Spleen (tissue), 11 donors: ENCODE measurements around the gene NR5A1. TPM values are rescaled to one million over a fixed set of nuclear protein-coding genes. Genes with fewer than 3 reads are reported as not detected.
A peak's percentile ranks its signal among the peaks of the same experiment; 100 is the strongest.

ENCODE experiments used
- DNase-seq: peaks from one replicate; pipeline ENCODE4 v3.0.0-alpha.2; 2020
- H3K27ac ChIP-seq, 8 donors: fragments of 200-600 bp; sonication (generic) in 7 of 8; 1 replicate in 4 of 8; 2 replicates in 4 of 8; pipeline versions ENCODE4 v1.5.0 to v1.8.0; 2016 to 2021; ENCODE audit warnings: inconsistent platforms in 4 of 8, mild to moderate bottlenecking in 4 of 8, moderate library complexity in 1 of 8
- H3K27me3 ChIP-seq, 7 donors: fragments of 200-600 bp; sonication (generic) in 6 of 7; replicated peaks in 1 of 7; 1 replicate in 4 of 7; 2 replicates in 3 of 7; pipeline versions ENCODE4 v1.5.0 to v1.8.0; 2016 to 2021; ENCODE audit warnings: inconsistent platforms in 3 of 7, mild to moderate bottlenecking in 1 of 7
- H3K36me3 ChIP-seq, 6 donors: fragments of 200-600 bp; sonication (generic) in 5 of 6; 1 replicate in 4 of 6; 2 replicates in 2 of 6; pipeline versions ENCODE4 v1.5.0 to v1.8.0; 2016 to 2021; ENCODE audit warnings: inconsistent platforms in 2 of 6
- H3K4me1 ChIP-seq, 6 donors: fragments of 200-600 bp; sonication (generic) in 5 of 6; 1 replicate in 3 of 6; 2 replicates in 3 of 6; pipeline versions ENCODE4 v1.5.0 to v1.8.0; 2016 to 2021; ENCODE audit warnings: inconsistent platforms in 3 of 6
- H3K4me3 ChIP-seq, 8 donors: fragments of 200-600 bp; sonication (generic) in 7 of 8; 1 replicate in 4 of 8; 2 replicates in 4 of 8; pipeline versions ENCODE4 v1.5.0 to v1.8.0; 2016 to 2021; ENCODE audit warnings: inconsistent platforms in 4 of 8, mild to moderate bottlenecking in 4 of 8, moderate library complexity in 2 of 8
- H3K9me3 ChIP-seq, 8 donors: fragments of 200-600 bp; sonication (generic) in 7 of 8; 1 replicate in 4 of 8; 2 replicates in 4 of 8; pipeline versions ENCODE4 v1.5.0 to v1.8.0; 2016 to 2021; ENCODE audit warnings: inconsistent platforms in 4 of 8
- CTCF ChIP-seq, 11 experiments: fragments of 200-600 bp in 7 of 11; fragments of 450-650 bp in 4 of 11; sonication (generic) in 4 of 11; IDR thresholded peaks in 8 of 11; conservative IDR thresholded peaks in 3 of 11; 1 replicate in 7 of 11; 2 replicates in 4 of 11; pipeline versions ENCODE4 v1.4.0 to v1.8.0; 2016 to 2021; ENCODE audit warnings: antibody characterized with exemption in 11 of 11, inconsistent platforms in 4 of 11, mild to moderate bottlenecking in 1 of 11
- POLR2A ChIP-seq, 3 donors: fragments of 450-650 bp; IDR thresholded peaks; one replicate each; pipeline ENCODE4 v1.5.1; 2017; ENCODE audit warnings: antibody characterized with exemption in 3 of 3, mild to moderate bottlenecking in 1 of 3
- POLR2AphosphoS5 ChIP-seq, 3 donors: sonication (generic); formaldehyde crosslinking; IDR thresholded peaks; one replicate each; pipeline ENCODE4 v1.5.1; 2017; ENCODE audit warnings: antibody characterized with exemption in 3 of 3
- WGBS, 5 donors: extraction: QIAGEN DNeasy Blood & Tissue Kit in 3 of 5; methylation state at CpG; one replicate each; pipeline versions ENCODE4 v1.1.5 to v1.1.7; 2013 to 2018; 5-methylcytosine and 5-hydroxymethylcytosine counted together
- intact Hi-C: fragments of 100-400 bp; cut with DNase I; formaldehyde crosslinking; loops from one replicate; pipeline ENCODE4 v1.15.0; 2023; ENCODE audit warnings: low total_unique reads
- polyA plus RNA-seq, 3 donors: library from polyadenylated mRNA; stranded (reverse); fragments of 200-250 nt; gene quantifications; one replicate each; pipeline ENCODE4 v1.2.1, GENCODE V29; 2013
- total RNA-seq, 7 donors: library from RNA; depleted of rRNA in 3 of 7; stranded (reverse); fragments of >200 nt in 3 of 7; fragmentation: NEBNext Ultra II Directional in 4 of 7; extraction: Animal tissue kit (Norgen Biotek cat#: 25700) in 4 of 7; gene quantifications; one replicate each; pipeline versions ENCODE4 v1.1.0 to v1.2.1, GENCODE V29; 2016 to 2021
- donor health status: healthy with polysubstance abuse.
- donor health status: DM: no; HTN: no; CAD: no; lungs with moderate emphysema.
- donor health status: DM: no; HTN: no; CAD: no.
- donor health status: Bipolar disorder and iron deficiency.
- donor health status: healthy.
- donor health status: DM: no; HTN: no; CAD: no.
- donor health status: DM: yes; HTN: yes; CAD: no.

The NR5A1 gene
- total and polyA plus RNA-seq, 10 donors = 46.5 to 378 (median 193) TPM

DNA sequence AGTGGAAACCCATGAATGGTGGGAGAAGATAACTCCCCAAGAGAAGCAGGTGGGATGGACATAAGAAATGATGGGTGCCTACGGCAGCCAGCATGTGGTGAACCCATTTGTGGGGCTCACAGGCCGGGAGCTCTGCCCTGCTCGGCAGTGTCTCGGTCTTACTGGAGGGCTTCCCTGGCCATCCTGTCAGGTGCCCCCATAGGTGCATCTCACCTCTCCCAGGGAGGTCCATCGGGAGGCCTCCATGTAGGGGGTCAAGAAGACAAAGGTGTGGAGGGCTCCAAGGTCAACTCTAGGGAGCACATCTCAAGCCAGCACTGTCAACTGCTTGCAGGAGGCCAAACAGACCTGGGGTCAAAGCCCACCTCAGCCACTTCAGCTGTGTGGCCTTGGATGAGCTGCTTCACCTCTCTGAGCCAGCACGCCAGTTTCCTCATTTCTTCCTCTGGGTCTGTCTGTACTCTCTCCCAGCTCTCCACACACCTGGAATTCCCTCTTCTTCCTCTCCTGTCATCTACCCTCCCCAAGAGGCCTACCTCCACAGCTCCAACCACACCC is 67.4 kb downstream of the NR5A1 start:
- Histone ChIP-seq H3K4me1 (no peaks in the 10 kb centered on the region), H3K27ac (no peak overlapping the region), H3K27me3 (peaks cover 0 to 24% (median 0%) of the 10 kb centered on the region in 7 donors), H3K36me3 (no peaks in the 10 kb centered on the region), H3K4me3 (no peak overlapping the region), H3K9me3 (peaks cover 0 to 16% (median 12%) of the 10 kb centered on the region in 8 donors)
- intact Hi-C loops = no loop called here
- WGBS, 5 donors = 76 to 94% (median 89%) methylated on average over 4 to 6 of the region's 6 CpGs
- DNase-seq = peak; percentile 30
- TF ChIP-seq POLR2AphosphoS5 (IDR thresholded peaks at IDR 0.05) (no peak), CTCF (IDR thresholded peaks at IDR 0.05 in 8 of 11, conservative IDR thresholded peaks at IDR 0.05 in 3 of 11) (no peak), POLR2A (IDR thresholded peaks at IDR 0.05) (no peak)

GRCh38 chr9:124439086-124439485 is 68.1 kb downstream of the NR5A1 start:
- 78 to 96% (median 88%) methylated on average over 1 of the region's 1 CpG for WGBS, 5 donors
- Histone ChIP-seq H3K27me3 (peaks cover 0 to 24% (median 0%) of the 10 kb centered on the region in 7 donors), H3K27ac (no peak overlapping the region), H3K36me3 (no peaks in the 10 kb centered on the region), H3K4me1 (no peaks in the 10 kb centered on the region), H3K4me3 (no peak overlapping the region), H3K9me3 (peaks cover 0 to 16% (median 12%) of the 10 kb centered on the region in 8 donors)
- peak; percentile 0 for DNase-seq
- intact Hi-C loops = no loop called here
- TF ChIP-seq POLR2A (IDR thresholded peaks at IDR 0.05) (no peak), POLR2AphosphoS5 (IDR thresholded peaks at IDR 0.05) (no peak), CTCF (IDR thresholded peaks at IDR 0.05 in 8 of 11, conservative IDR thresholded peaks at IDR 0.05 in 3 of 11) (no peak)

DNA sequence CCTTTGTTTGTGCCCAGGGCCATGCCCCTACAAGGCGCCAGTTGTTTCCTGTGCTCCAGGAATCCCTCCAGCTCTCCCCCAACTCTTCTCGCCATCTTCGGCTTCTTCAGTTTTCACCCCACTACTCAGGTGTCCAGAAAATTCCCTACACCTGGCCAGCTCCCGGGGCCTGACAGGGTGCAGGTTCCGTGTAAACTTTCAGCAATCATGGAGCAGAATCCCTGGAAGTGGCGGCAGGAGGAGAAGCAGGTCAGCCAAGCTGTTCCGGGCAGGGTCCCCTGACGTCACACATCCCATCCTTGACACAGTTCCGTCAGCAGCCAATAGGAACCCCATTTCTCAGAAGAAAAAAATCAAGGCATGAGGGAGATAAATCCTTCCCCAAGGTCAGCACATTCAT is 69.1 kb downstream of the NR5A1 start:
- H3K9me3 ChIP-seq = peaks cover 0 to 16% (median 12%) of the 10 kb centered on the region in 8 donors
- 82 to 91% (median 89%) methylated on average over 9 of the region's 9 CpGs for WGBS, 5 donors
- peaks cover 0 to 24% (median 0%) of the 10 kb centered on the region in 7 donors for H3K27me3 ChIP-seq
- no peaks in the 10 kb centered on the region for H3K36me3 ChIP-seq
- H3K4me1 ChIP-seq = no peaks in the 10 kb centered on the region
- H3K4me3 ChIP-seq = no peak overlapping the region
- intact Hi-C loops = no loop called here
- TF ChIP-seq CTCF (IDR thresholded peaks at IDR 0.05 in 8 of 11, conservative IDR thresholded peaks at IDR 0.05 in 3 of 11) (no peak), POLR2A (IDR thresholded peaks at IDR 0.05) (no peak), POLR2AphosphoS5 (IDR thresholded peaks at IDR 0.05) (no peak)
- peak; percentile 59 for DNase-seq
- no peak overlapping the region for H3K27ac ChIP-seq

DNA sequence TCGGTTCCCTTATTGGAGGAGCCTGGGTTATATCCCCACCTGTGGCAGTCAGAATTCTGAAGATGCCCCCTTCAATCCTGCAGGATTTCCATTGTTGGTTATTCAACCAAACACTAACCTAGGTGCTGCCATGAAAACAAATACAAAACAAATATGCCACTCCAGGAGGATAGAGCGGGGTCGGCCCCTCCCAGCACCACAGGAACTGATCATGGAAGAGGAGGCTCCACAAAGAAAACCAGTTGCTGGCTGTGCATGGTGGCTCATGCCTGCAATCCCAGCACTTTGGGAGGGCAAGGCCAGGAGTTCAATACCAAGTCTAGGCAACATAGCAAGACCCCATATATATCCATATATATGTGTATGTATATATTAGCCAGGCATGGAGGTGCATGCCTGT is 70.1 kb downstream of the NR5A1 start:
- intact Hi-C loops = no loop called here
- H3K4me1 ChIP-seq = no peaks in the 10 kb centered on the region

More for the DNA sequence above, 70.1 kb downstream of the NR5A1 start:
- DNase-seq = peak; percentile 28
- WGBS, 5 donors = 85 to 99% (median 96%) methylated on average over 3 of the region's 3 CpGs
- H3K27ac ChIP-seq = no peak overlapping the region
- peaks cover 0 to 24% (median 0%) of the 10 kb centered on the region in 7 donors for H3K27me3 ChIP-seq
- H3K9me3 ChIP-seq = peaks cover 0 to 10% (median 6%) of the 10 kb centered on the region in 8 donors
- H3K4me3 ChIP-seq = no peak overlapping the region
- TF ChIP-seq POLR2AphosphoS5 (IDR thresholded peaks at IDR 0.05) (no peak), POLR2A (IDR thresholded peaks at IDR 0.05) (no peak), CTCF (IDR thresholded peaks at IDR 0.05 in 8 of 11, conservative IDR thresholded peaks at IDR 0.05 in 3 of 11) (no peak)
- H3K36me3 ChIP-seq = no peaks in the 10 kb centered on the region
